Measurements from ENCODE around the gene SLC19A2. TPM values are rescaled to one million over a fixed set of nuclear protein-coding genes. Genes with fewer than 3 reads are reported as not detected.
A peak's percentile ranks its signal among the peaks of the same experiment; 100 is the strongest.

The SLC19A2 gene
- total and polyA plus RNA-seq, 2 of the 13 experiments (the other 11 are each of a cell fraction or from before 2014, with no cell fraction given): 30.4 to 56.0 TPM

DNA sequence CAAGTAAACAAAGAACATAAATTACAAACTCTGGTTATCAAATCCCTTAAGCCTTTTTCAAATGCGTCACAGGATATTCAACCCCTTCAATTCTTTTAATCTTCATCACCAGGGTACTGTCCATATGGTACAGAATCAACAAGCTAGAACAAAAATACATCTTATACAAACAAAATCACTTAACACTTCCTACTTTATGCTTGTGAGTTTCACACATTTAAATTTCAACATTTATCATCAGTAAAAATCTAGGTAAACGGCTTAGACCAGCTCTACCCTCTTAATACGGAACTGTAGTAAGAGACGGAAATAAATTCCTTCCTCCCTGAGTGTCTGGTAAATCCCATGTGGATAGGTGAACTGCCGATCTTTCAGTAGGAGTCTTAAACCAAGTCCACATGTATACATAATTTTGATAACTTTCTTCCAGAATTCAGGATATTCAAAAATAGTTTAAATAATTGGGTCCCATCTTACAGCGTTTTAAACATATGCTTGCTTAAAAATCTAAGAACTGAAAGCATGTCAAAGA is 59.5 kb downstream of the SLC19A2 start:
- in situ Hi-C loops (cut with HindIII; ENCODE audit: extremely low pct_ligation_motif_present, low pct_unique_long_range_greater_than_20kb): no loop called here
- WGBS (ENCODE audit: low lambda C conversion rate): 24% methylated on average over 6 of the region's 6 CpGs

DNA sequence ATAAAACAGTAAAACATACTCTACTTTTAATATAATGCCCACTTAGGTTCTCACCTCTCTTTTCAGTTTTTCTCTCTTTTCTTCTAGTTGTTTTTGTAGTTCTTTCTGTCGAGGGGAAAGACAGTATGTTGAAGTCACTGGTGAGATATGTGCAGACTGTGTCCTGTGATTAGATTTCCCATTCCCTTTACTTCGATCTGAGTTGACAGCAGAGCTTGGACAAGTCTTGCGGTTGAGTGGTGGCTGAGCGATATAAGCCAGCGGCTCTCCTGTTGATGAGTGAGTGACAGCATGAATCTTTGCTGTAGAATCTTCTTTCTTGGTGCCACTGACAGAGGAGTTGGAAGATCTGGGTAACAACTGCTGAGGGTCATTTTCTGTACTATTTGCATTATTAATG is 64.4 kb downstream of the SLC19A2 start:
- DNase-seq (ENCODE audit: low spot score) (no peak), FAIRE-seq (no peak), ATAC-seq (no peak)
- H2AFZ ChIP-seq (ENCODE audit: low read length): no peak overlapping the region
- no peaks in the 10 kb centered on the region for H3K36me3 ChIP-seq (replicated peaks in 1 of 2; ENCODE audit: control insufficient read depth in 1 of 2, insufficient read depth in 2 of 2, low read length in 2 of 2)
- no peak overlapping the region for H3K9ac ChIP-seq (ENCODE audit: insufficient read depth, low read depth, low read length)
- intact Hi-C loops (cut with micrococcal nuclease; ENCODE audit: unreplicated experiment) (no loop called here), in situ Hi-C loops (cut with HindIII; ENCODE audit: extremely low pct_ligation_motif_present, low pct_unique_long_range_greater_than_20kb) (no loop called here)
- no peaks in the 10 kb centered on the region for H4K20me1 ChIP-seq (ENCODE audit: insufficient read depth, low read length)
- H3K9me3 ChIP-seq (ENCODE audit: low read length): no peaks in the 10 kb centered on the region
- peaks cover 0 to 8% of the 10 kb centered on the region in 2 experiments; a peak in 1 of 5 replicates for H3K27me3 ChIP-seq (ENCODE audit: control insufficient read depth in 1 of 2, insufficient read depth in 2 of 2, low read length in 2 of 2)
- CTCF ChIA-PET (ENCODE audit: low intra/inter-chr PET ratio, low total read pairs): no interaction called here
- H3K4me1 ChIP-seq (ENCODE audit: insufficient read depth, low read length): no peaks in the 10 kb centered on the region
- WGBS (ENCODE audit: low lambda C conversion rate): 28% methylated on average over 5 of the region's 5 CpGs
- no peak overlapping the region for H3K27ac ChIP-seq (ENCODE audit: extremely low read length, insufficient read depth, low read length)
- H3K4me3 ChIP-seq (replicated peaks in 1 of 3; ENCODE audit: insufficient read depth in 1 of 3, low read depth in 2 of 3, low read length in 3 of 3): no peak overlapping the region
- no TSS peak for BruUV-seq (replicated peaks)
- no peak overlapping the region for H3K4me2 ChIP-seq (ENCODE audit: low read depth, low read length)
- POLR2A ChIA-PET: no interaction called here
- no peaks in the 10 kb centered on the region for H3K79me2 ChIP-seq (ENCODE audit: insufficient read depth, low read length)
- TF ChIP-seq GATA4 (IDR thresholded peaks at IDR 0.05; ENCODE audit: borderline replicate concordance, low read depth) (no peak), ZNF547 (CRISPR knock-in tag; IDR thresholded peaks at IDR 0.05) (no peak), KDM1A (CRISPR knock-in tag; IDR thresholded peaks at IDR 0.05) (no peak), ZKSCAN5 (CRISPR knock-in tag; IDR thresholded peaks at IDR 0.05) (no peak), ZNF225 (CRISPR knock-in tag; IDR thresholded peaks at IDR 0.05) (no peak), ZHX2 (IDR thresholded peaks at IDR 0.05; ENCODE audit: low read depth) (no peak), ZHX2 (CRISPR knock-in tag; IDR thresholded peaks at IDR 0.05; ENCODE audit: borderline replicate concordance) (no peak), ZNF10 (CRISPR knock-in tag; IDR thresholded peaks at IDR 0.05; ENCODE audit: borderline replicate concordance, low read depth) (no peak), ZNF431 (CRISPR knock-in tag; IDR thresholded peaks at IDR 0.05; ENCODE audit: borderline replicate concordance, low read depth) (no peak), ZNF792 (CRISPR knock-in tag; IDR thresholded peaks at IDR 0.05) (no peak)
- TF ChIP-seq, protein P1, sequence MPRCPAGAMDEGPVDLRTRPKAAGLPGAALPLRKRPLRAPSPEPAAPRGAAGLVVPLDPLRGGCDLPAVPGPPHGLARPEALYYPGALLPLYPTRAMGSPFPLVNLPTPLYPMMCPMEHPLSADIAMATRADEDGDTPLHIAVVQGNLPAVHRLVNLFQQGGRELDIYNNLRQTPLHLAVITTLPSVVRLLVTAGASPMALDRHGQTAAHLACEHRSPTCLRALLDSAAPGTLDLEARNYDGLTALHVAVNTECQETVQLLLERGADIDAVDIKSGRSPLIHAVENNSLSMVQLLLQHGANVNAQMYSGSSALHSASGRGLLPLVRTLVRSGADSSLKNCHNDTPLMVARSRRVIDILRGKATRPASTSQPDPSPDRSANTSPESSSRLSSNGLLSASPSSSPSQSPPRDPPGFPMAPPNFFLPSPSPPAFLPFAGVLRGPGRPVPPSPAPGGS (CRISPR knock-in tag; IDR thresholded peaks at IDR 0.05): no peak

More for the DNA sequence above, 59.5 kb downstream of the SLC19A2 start:
- Histone ChIP-seq H4K20me1 (ENCODE audit: insufficient read depth, low read length) (no peaks in the 10 kb centered on the region), H3K9ac (ENCODE audit: insufficient read depth, low read depth, low read length) (no peak overlapping the region), H3K27me3 (ENCODE audit: control insufficient read depth in 1 of 2, insufficient read depth in 2 of 2, low read length in 2 of 2) (peaks cover 2 to 19% of the 10 kb centered on the region in 2 experiments; a peak in 4 of 5 replicates), H3K4me3 (replicated peaks in 1 of 3; ENCODE audit: insufficient read depth in 1 of 3, low read depth in 2 of 3, low read length in 3 of 3) (no peak overlapping the region), H3K4me2 (ENCODE audit: low read depth, low read length) (no peak overlapping the region), H3K27ac (ENCODE audit: extremely low read length, insufficient read depth, low read length) (no peak overlapping the region), H2AFZ (ENCODE audit: low read length) (no peak overlapping the region), H3K9me3 (ENCODE audit: low read length) (no peaks in the 10 kb centered on the region), H3K79me2 (ENCODE audit: insufficient read depth, low read length) (no peaks in the 10 kb centered on the region), H3K4me1 (ENCODE audit: insufficient read depth, low read length) (0 out of 2 replicates have a peak, but pooled peaks cover 9% of the 10 kb centered on the region), H3K36me3 (replicated peaks in 1 of 2; ENCODE audit: control insufficient read depth in 1 of 2, insufficient read depth in 2 of 2, low read length in 2 of 2) (no peaks in the 10 kb centered on the region)
- ATAC-seq (no peak), DNase-seq (ENCODE audit: low spot score) (no peak), FAIRE-seq (no peak)
- POLR2A ChIA-PET: no interaction called here
- intact Hi-C loops (cut with micrococcal nuclease; ENCODE audit: unreplicated experiment): no loop called here
- no TSS peak for BruUV-seq (replicated peaks)
- CTCF ChIA-PET (ENCODE audit: low intra/inter-chr PET ratio, low total read pairs): no interaction called here
- no peak for TF ChIP-seq TAF15 (IDR thresholded peaks at IDR 0.05; ENCODE audit: low read depth, low read length, poor library complexity, severe bottlenecking)
- 0 out of 2 replicates have a peak, but pooled peaks have one; percentile 38 for TF ChIP-seq CBX2 (IDR thresholded peaks at IDR 0.05; ENCODE audit: low read depth, low read length)
- no peak for TF ChIP-seq CBX2 (CRISPR knock-in tag; IDR thresholded peaks at IDR 0.05; ENCODE audit: low read depth)

Data from HepG2 (cell line).